ACHN (cell line): ENCODE data around the gene SHLD1.
"Not testable (repeated sequence)": the region's sequence is repeated elsewhere in the genome, so short reads cannot be mapped to it uniquely, and the experiment has no call there.

Experiments
- DNase-seq: peaks from one replicate; pipeline ENCODE4 v3.0.0-alpha.2; 2015
- in situ Hi-C: cut with HindIII; loops from 2 replicates; pipeline ENCODE4 v1.10.0; 2017; ENCODE audit warnings: low sequenced_read_pairs, low pct_ligation_motif_present, low pct_unique_long_range_greater_than_20kb

Gene SHLD1

GRCh38 chr20:5770987-5771318 is 20.8 kb downstream of the SHLD1 start:
- no peak for DNase-seq
- in situ Hi-C loops: no loop called here

- in situ Hi-C loops: no loop called here
- no peak for DNase-seq
Observed at GRCh38 chr20:5772704-5773103, 22.5 kb downstream of the SHLD1 start.

DNA sequence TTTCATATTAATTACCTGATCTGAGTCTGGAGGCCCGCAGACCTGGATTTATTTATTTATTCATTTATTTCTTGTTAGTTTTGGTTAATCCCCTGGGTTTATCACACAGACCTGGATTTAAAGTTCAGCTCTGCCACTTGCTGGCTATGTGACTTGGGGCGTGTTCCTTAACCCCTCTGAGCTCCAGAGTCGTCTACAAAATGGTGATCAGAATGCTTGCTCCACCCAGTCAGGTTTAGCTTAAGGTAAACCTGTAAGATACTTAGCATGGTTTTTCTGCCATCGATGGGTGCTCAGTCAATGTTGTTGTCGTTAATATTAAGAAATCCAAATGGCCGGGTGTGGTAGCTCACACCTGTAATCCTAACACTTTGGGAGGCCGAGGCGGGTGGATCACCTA is 23.4 kb downstream of the SHLD1 start:
- in situ Hi-C loops: no loop called here
- DNase-seq: no peak

DNA sequence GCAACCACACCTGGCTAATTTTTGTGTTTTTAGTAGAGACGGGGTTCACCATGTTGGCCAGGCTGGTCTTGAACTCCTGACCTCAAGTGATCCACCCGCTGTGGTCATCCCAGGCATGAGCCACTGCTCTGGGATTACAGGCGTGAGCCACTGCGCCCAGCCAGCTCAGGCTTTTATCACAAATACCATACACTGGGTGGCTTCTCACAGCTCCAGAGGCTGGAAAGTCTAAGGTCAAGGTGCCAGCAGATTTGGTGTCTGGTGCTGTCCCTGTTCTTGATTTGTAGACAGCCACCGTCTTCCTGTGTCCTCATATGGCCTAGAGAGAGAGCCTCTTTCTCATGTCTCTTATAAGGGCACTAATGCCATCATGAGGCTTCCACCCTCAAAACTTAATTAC is 25.9 kb downstream of the SHLD1 start:
- no peak for DNase-seq
- in situ Hi-C loops: no loop called here

DNA sequence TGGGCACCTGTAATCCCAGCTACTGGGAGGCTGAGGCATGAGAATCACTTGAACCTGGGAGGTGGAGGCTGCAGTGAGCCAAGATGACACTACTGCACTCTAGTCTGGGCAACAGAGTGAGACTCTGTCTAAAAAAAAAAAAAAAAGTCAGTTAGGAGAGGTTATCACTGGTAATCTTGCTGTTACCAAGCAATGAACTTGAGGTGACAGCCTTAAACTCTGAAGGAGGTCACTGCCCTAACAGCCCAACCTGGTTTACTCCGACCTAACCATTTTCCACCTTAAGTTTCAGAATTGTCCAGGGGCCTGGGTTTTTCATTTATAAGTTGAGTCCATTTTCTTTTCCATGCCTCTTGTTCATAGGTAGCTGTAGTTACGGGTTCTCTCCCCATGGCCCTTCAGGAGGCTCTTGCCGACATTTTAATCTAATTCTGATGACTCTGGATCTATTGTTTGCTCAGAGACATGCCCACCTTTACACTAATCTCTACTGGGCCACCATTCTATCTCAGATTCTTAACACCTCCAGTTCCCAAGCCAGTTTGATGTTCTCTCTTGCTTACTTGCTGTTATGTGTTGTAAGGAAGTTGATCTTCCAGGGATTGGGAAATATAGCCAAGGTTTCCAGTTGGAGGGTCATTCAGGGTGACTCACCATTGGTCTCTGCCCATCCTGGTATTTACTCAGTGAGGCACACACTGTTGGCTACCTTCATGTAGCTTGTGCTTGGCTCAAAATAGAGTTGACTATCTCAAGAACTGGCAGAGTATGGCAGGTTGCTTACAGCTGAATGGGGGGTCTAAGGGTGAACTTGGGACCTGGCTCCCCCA is 29.1 kb downstream of the SHLD1 start:
- in situ Hi-C loops: no loop called here
- DNase-seq: no peak

GRCh38 chr20:5780846-5781217 is 30.6 kb downstream of the SHLD1 start:
- DNase-seq: no peak
- in situ Hi-C loops: no loop called here

- in situ Hi-C loops, DNase-seq: not testable (repeated sequence)
Observed at GRCh38 chr20:5781367-5781766, 31.2 kb downstream of the SHLD1 start.

- in situ Hi-C loops: no loop called here
- no peak for DNase-seq
Observed at GRCh38 chr20:5781798-5782750, 31.9 kb downstream of the SHLD1 start.

DNA sequence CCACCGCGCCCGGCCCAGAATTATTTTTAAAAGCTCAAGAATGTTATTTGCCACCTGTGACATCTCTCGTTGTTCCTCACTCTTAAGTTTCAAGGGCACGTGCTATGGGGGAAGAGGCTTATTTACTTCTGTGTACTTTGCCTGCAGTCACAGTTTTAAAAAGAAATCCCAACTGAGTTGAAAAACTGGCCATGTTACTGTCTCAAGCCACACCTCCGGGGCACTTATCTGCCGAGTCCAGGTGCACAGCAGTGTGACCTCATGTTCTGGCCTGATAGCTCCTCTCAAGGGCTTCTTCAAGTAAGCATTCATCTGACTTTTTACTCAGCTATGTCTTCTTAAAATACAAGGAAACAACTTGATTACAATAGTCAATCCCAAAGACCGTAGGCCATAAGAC is 34.5 kb downstream of the SHLD1 start:
- in situ Hi-C loops: no loop called here
- DNase-seq: no peak

DNA sequence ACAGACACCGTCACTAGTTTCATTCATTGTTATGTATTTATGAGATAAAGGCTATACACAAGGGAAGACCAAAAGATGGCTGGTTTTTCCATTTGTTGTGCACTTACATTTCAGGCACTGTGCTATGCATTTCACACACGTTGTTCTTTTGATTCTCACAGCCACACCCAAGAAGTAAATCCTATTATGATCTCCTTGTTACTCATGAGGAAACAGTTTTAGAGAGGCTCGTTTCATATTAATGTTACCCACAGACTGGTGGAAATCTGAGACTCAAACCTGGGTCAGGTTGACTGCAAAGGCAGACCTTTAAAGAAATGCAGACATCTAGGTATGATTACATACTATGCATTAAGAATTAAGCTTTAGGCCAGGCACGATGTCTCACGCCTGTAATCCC is 34.9 kb downstream of the SHLD1 start:
- no peak for DNase-seq
- in situ Hi-C loops: no loop called here

DNA sequence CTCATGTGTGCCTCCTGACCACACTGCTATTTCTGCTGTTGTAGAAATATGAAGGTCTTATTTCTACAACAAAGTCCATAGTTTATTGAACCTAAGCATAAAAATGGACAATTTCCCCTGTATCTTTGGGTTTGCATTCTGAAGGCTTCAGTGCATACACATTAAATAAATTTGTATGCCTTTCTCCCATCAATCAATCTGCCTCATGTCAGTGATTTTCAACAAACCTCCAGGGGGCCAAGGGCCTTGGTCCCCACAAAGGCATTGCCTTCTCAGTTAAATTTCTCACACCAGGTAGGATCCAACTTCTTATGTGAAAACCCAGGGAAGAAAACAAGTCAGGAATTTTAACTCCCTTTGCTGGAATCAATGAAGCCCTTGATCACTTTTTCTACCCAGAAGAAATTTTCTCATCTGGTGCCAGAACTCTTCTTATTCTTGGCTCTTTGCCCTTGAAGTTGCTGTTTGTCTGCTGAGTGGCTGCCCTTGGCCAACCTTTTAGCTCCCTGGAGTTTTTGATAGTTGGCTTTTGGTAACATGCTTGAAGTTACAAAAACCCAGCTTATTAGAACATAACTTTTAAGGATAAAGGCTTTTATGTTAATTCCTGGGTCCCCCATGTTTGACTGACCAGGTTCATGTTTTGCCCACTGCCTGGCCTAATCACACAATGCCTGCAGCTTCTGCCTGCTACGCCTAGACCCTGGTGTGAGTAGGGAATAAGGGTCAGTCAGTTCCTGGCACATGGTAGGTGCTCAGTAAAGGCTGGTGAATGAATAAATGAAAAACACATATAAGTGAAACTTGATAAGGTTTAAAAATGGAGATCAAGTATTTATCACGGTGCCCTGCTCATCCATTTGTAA is 37.0 kb downstream of the SHLD1 start:
- DNase-seq: no peak
- in situ Hi-C loops: no loop called here

- in situ Hi-C loops: no loop called here
- DNase-seq: no peak
Observed at GRCh38 chr20:5787796-5788165, 37.6 kb downstream of the SHLD1 start.

GRCh38 chr20:5788385-5788895 is 38.2 kb downstream of the SHLD1 start:
- peak; percentile 83 for DNase-seq
- in situ Hi-C loops: no loop called here

DNA sequence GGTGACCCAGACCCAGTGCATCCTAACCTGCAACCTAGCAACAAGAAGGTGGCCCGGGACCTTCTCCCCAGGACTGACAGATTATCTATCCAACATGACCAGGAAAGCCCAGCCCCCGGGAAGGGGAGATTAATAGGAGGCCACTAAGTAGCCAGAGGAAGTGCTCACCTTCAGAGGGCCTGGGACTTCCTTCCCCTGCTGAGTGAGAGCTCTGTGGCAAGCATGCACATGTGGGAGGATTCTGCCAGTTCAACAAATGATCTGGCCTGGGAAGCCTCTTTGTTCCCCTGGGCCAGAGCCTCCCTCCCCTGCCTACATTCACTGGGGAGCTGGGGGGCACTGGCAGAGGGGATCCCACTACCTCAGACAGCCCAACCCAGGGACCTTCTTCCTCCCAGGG is 39.6 kb downstream of the SHLD1 start:
- in situ Hi-C loops: no loop called here
- no peak for DNase-seq

DNA sequence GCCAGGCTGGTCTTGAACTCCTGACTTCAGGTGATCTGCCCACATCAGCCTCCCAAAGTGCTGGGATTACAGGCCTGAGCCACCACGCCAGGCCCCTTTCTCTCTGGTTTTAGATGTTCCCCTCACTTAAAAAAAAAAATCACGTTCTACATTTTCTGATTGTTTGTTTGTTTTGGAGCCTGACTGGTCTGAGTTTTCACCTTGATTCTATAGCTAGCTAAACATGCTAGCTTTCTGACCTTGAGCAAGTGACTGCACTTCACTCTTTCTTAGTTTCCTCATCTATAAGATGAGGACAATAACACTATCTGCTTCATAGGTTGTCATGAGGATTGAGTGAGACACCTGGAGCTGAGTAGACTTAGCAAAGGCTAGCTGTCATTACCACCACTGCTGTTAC is 43.7 kb downstream of the SHLD1 start:
- DNase-seq: no peak
- in situ Hi-C loops: no loop called here

DNA sequence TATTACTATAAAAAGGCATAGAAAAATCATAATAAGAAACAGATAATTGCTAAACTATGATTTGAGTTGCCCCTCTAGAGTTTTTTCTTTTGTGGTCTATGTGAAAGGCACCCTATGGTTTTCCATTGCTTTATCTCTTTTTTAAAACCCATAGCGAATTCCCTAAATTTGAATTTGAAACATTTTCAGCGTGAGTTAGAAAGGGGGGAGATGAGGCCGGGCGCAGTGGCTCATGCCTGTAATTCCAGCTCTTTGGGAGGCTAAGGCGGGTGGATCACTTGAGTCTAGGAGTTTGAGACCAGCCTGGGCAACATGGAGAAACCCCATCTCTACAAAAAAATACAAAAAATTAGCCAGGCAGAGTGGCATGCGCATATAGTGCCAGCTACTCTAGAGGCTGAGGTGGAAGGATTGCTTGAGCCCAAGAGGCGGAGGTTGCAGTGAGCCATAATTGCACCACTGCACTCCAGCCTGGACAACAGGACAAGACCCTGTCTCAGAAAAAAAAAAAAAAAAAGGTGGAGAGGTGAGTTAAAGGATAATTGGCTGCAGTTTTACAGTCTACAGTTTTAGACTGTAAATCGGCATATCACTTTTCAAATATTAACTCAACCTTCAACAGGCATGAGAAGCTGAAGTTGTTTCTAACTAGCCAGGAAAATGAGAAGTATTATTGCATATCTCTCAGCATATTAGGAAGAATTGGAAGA is 46.3 kb downstream of the SHLD1 start:
- in situ Hi-C loops: no loop called here
- DNase-seq: no peak

- DNase-seq: no peak
- in situ Hi-C loops: no loop called here
Observed at GRCh38 chr20:5797165-5797564, 47.0 kb downstream of the SHLD1 start.

DNA sequence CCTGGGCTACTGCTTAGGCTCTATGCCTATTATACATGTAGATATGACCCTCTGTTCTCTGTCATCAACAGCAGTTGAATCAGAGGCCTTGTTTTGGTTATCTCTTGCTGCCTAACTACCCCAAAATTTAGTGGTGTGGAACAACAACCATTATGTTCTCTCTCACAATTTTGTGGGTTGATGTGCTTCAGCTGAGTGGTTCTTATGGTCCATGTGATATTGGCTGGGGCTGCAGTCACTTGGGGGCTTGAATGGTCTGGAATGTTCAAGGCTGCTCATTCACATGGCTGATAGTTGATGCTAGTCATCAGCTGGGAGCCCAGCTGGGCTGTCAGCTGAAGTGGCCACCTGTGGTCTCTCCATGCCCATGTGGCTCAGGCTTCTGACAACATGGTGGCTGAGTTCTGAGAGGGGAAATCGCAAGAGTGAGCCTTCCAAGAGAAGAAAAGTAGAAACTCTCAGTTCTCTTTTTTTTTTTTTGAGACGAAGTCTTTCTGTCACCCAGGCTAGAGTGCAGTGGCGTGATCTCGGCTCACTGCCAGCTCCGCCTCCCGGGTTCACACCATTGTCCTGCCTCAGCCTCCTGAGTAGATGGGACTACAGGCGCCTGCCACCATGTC is 47.8 kb downstream of the SHLD1 start:
- in situ Hi-C loops: no loop called here
- peak; percentile 10 for DNase-seq
